GM18505 (cell line): Measurements from ENCODE around the gene KCP.
"Not testable (repeated sequence)": the region's sequence is repeated elsewhere in the genome, so short reads cannot be mapped to it uniquely, and the experiment has no call there.

Experiments
- ATAC-seq: cut with Tn5 transposase; IDR thresholded peaks from one replicate; pipeline ENCODE4 v1.9.1; 2021; ENCODE audit not compliant: unreplicated experiment
- POLR2A ChIP-seq: IDR thresholded peaks from 4 replicates; pipeline ENCODE4 v1.6.1; 2011; ENCODE audit warnings: borderline replicate concordance; ENCODE audit not compliant: insufficient read depth, insufficient read length; ENCODE audit errors: extremely low read depth

The KCP gene

GRCh38 chr7:128920913-128921582 is 10.5 kb upstream of the KCP start:
- ATAC-seq, result no peak
- no peak for TF ChIP-seq POLR2A

DNA sequence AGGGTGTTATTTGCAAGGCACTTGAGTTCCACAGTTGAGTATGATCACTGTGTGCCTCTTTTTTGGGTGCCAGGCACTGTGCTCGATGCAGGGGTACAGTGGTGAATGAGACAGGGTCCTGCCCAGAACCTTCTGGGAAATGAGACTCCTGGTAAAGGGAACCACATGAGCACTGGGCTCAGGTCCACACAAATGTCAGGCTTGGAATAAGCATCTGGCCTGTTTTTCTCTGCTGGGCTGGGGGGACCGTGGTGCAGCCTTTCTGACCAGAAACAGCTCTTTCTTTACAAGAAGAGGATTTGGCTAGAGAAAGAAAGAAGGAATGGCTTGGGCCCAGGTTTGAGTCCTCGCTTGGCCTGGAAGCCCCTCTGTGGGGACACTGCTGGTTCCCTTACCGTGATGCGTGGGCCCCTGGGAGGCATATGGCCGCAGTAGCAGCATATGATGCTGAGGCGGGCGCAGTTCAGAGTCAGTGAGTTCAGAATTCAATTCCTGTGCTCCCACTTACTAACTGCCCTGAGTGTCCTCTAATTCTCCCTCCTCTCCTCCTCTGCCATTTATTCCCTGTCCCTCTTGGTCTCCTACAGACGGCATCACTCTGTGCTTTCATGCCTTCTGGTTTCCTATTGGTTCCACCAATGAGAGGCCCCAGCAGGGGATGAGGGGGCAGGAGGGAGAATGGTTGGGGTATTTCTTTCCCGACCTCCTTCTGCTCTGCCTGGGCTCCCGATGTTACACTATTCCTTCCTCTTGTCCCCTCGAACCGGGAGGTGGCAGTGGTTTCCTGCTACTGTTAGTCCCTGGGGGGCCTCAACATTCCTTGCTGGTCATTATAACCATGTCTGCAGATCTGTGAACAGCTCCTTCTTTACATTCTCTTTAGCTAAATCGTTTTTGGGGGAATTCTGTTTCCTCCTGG is 9.6 kb upstream of the KCP start:
- ATAC-seq, result no peak
- TF ChIP-seq POLR2A, result no peak

- no peak for ATAC-seq
- TF ChIP-seq POLR2A, result no peak
Observed at GRCh38 chr7:128919241-128919640, 8.7 kb upstream of the KCP start.

DNA sequence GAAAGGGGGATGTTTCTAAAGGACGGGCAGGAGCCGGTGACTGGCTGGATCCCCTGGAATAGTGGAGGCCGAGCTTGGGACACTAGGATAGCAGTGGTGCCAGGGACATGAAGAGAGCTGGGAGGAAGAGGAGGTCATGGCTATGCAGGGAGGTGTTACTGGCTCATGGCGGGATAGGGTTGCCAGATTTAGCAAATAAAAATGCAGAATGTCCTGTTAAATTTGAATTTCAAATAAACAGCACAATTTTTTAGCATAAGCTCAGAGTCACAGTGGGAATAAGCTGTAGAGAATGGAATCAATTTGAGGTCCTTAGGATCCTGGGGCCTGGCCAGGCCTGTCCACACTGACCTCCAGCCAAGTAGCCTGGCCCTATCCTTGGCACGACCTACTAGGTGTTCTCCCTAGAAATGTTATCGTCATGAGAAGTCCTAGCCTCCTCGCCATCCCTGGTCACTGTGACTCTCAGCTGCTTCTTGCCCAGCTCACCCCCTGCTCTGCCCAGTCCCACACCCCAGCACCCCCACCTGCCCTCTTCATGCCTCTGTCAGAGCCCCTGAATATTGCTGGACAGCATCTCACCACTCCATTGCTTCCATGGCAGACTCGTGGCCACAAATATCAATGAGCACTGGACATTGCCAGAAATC is 7.6 kb upstream of the KCP start:
- no peak for ATAC-seq
- TF ChIP-seq POLR2A, result no peak

- no peak for TF ChIP-seq POLR2A
- ATAC-seq, result no peak
Observed at GRCh38 chr7:128917122-128917521, 6.6 kb upstream of the KCP start.

DNA sequence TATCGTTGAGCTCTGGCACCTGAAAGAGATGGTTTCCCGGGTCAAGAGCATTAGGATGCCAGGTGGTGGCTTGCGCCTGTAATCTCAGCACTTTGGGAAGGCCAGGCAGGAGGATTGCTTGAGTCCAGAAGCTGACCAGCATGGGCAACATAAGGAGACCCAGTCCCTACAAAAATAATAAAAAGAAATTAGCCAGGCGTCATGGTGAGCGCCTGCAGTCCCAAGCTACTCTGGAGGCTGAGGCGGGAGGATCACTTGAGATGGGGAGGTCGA is 6.1 kb upstream of the KCP start:
- TF ChIP-seq POLR2A, result no peak
- ATAC-seq, result no peak

- no peak for TF ChIP-seq POLR2A
- ATAC-seq, result no peak
Observed at GRCh38 chr7:128915841-128916642, 5.5 kb upstream of the KCP start.

GRCh38 chr7:128915271-128915819 is 4.8 kb upstream of the KCP start:
- TF ChIP-seq POLR2A, result no peak
- no peak for ATAC-seq

GRCh38 chr7:128914566-128915151 is 4.2 kb upstream of the KCP start:
- no peak for TF ChIP-seq POLR2A
- no peak for ATAC-seq

DNA sequence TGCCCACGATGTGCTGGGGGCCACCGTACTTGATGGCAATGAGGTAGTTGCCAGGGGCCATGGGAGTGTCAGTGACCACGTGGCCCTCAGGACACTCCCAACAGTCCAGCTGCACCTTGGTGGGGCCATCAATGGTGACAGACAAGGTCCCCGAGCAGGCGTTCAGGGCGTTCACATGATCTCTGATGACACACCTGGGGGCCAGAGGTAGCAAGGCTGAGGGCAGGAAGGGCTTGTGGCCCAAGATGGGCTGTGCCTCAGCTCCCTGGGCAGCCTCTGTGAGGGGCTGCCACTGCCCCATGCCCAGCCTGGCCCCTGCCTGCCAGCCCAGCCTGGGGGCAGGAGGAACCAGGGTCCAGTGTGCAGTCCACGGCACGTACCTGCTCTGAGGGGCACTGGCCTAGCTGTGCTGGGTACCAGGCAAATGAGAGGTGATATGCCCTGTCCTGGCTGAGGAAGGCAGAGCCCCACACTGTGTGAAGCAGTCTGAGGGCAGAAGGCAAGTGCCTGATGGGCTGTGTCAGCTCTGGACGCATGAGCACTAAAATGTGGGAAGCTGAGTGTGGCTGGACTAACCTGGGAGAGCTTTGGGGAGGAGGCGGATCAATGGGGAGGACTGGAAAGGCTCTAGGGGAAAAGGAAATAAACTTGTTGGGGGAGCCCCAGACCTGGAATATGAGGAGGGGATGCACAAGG is 3.5 kb upstream of the KCP start:
- no peak for ATAC-seq
- no peak for TF ChIP-seq POLR2A

DNA sequence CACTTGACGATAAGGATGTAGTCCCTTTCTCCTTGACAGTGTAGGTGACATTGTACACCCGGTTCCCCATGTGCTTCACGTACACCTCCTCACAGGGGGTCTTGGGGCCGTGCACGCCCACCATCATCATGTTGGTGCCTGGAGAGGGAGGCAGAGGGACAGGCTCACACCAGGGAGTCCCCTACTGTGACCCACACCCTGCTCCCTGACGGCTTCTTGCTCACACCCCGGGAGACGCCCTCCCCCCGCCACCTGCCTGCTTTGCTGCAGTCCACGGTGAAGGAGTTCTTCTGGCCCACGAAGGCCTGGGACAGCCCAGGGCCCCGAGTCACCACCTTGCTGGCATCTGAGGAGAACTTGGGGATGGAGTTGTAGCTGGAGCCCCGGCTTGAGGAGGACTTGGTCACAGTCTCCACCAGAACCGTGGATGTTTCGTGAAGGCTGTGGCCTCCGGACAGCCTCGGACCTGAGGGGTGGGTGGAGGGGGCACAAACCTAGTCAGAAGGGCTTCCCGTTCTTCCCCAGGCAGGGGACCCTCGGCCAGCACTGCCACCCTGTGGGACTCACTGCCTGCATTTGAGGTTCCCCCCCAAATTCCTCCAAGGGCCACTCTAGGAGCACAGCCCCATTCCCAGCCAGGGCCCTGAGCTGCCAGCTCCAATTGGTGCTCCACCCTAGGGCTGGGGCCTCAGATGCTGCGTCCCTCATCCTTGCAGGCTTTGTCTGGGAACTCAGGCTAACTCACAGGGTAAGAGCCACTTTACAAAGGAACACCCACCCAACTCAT is 2.4 kb upstream of the KCP start:
- ATAC-seq, result not testable (repeated sequence)
